Endothelial cell (in vitro differentiated cells): ENCODE data around the gene MDK. TPM values are rescaled to one million over a fixed set of nuclear protein-coding genes. Genes with fewer than 3 reads are reported as not detected.

Experiments used
- DNase-seq: peaks from one replicate; pipeline ENCODE4 v3.0.0; 2021; ENCODE audit warnings: low spot score
- H3K27ac Mint-ChIP-seq: one replicate; pipeline ENCODE4 v1.8.0; 2021; ENCODE audit warnings: mixed read lengths, inconsistent platforms; ENCODE audit not compliant: unreplicated experiment
- H3K27me3 Mint-ChIP-seq: one replicate; pipeline ENCODE4 v1.8.0; 2021; ENCODE audit warnings: mild to moderate bottlenecking, moderate library complexity, mixed read lengths, inconsistent platforms; ENCODE audit not compliant: unreplicated experiment
- H3K36me3 Mint-ChIP-seq: one replicate; pipeline ENCODE4 v1.8.0; 2021; ENCODE audit warnings: mild to moderate bottlenecking, low read depth, mixed read lengths, inconsistent platforms; ENCODE audit not compliant: unreplicated experiment
- H3K4me1 Mint-ChIP-seq: one replicate; pipeline ENCODE4 v1.8.0; 2021; ENCODE audit warnings: mild to moderate bottlenecking, mixed read lengths, inconsistent platforms; ENCODE audit not compliant: unreplicated experiment
- H3K4me3 Mint-ChIP-seq: one replicate; pipeline ENCODE4 v1.8.0; 2021; ENCODE audit warnings: mild to moderate bottlenecking, mixed read lengths, inconsistent platforms; ENCODE audit not compliant: unreplicated experiment
- H3K9me3 Mint-ChIP-seq: one replicate; pipeline ENCODE4 v1.8.0; 2021; ENCODE audit warnings: mixed read lengths, inconsistent platforms; ENCODE audit not compliant: unreplicated experiment
- CTCF ChIP-seq: fragments of 200-600 bp; sonication (generic); IDR thresholded peaks from one replicate; pipeline ENCODE4 v1.5.0; 2021; ENCODE audit warnings: antibody characterized with exemption; ENCODE audit not compliant: unreplicated experiment
- total RNA-seq: library from RNA; stranded (reverse); fragmentation: NEBNext Ultra II Directional; extraction: Animal tissue kit (Norgen Biotek cat#: 25700); gene quantifications from one replicate; pipeline ENCODE4 v1.2.1, GENCODE V29; 2021; ENCODE audit not compliant: unreplicated experiment

MDK gene
- total RNA-seq, 1 donor from 2014 or later, result 553 TPM

GRCh38 chr11:46387456-46387855, 6.0 kb downstream of the MDK start:
- peaks cover 14% of the 10 kb centered on the region for H3K36me3 Mint-ChIP-seq

GRCh38 chr11:46387919-46388618, 6.6 kb downstream of the MDK start:
- DNase-seq, result no peak
- H3K36me3 Mint-ChIP-seq, result peaks cover 18% of the 10 kb centered on the region
- no peak for TF ChIP-seq CTCF
- H3K4me3 Mint-ChIP-seq, result no peak overlapping the region
- H3K4me1 Mint-ChIP-seq, result peaks cover 14% of the 10 kb centered on the region
- H3K27me3 Mint-ChIP-seq, result peaks cover 34% of the 10 kb centered on the region
- H3K9me3 Mint-ChIP-seq, result no peaks in the 10 kb centered on the region
- no peak overlapping the region for H3K27ac Mint-ChIP-seq

More at GRCh38 chr11:46387456-46387855, 6.0 kb downstream of the MDK start:
- Mint-ChIP-seq H3K27ac (no peak overlapping the region), H3K9me3 (no peaks in the 10 kb centered on the region), H3K27me3 (peaks cover 29% of the 10 kb centered on the region), H3K4me3 (peak overlapping the region; percentile 80), H3K4me1 (peaks cover 9% of the 10 kb centered on the region)
- no peak for TF ChIP-seq CTCF
- no peak for DNase-seq

- Mint-ChIP-seq H3K27me3 (peaks cover 38% of the 10 kb centered on the region), H3K4me3 (peak overlapping the region; percentile 56), H3K36me3 (peaks cover 20% of the 10 kb centered on the region), H3K27ac (no peak overlapping the region), H3K9me3 (no peaks in the 10 kb centered on the region), H3K4me1 (peaks cover 14% of the 10 kb centered on the region)
- TF ChIP-seq CTCF, result no peak
- no peak for DNase-seq
These were observed 7.4 kb downstream of the MDK start for GRCh38 chr11:46388619-46389449.

GRCh38 chr11:46389450-46390330, 8.2 kb downstream of the MDK start:
- Mint-ChIP-seq H3K4me3 (no peak overlapping the region), H3K9me3 (no peaks in the 10 kb centered on the region), H3K27ac (no peak overlapping the region), H3K36me3 (peaks cover 20% of the 10 kb centered on the region), H3K27me3 (peaks cover 38% of the 10 kb centered on the region), H3K4me1 (peaks cover 14% of the 10 kb centered on the region)
- peak; percentile 58 for TF ChIP-seq CTCF
- DNase-seq, result peak; percentile 89
